NOMO-1 treated with DMSO at 0.1 percent for 48 hours (cell line): Measurements from ENCODE around the gene UBE2F.
"Not testable (repeated sequence)": the region's sequence is repeated elsewhere in the genome, so short reads cannot be mapped to it uniquely, and the experiment has no call there.

ENCODE experiments used
- DNase-seq: peaks from one replicate; lab custom pipeline; 2025; ENCODE audit not compliant: unreplicated experiment; lab: John Stamatoyannopoulos, UW

Gene UBE2F

GRCh38 chr2:237978058-237978712, 11.4 kb downstream of the UBE2F start:
- DNase-seq = no peak

GRCh38 chr2:237979331-237979730, 12.5 kb downstream of the UBE2F start:
- DNase-seq = no peak

- DNase-seq = no peak
Measured at GRCh38 chr2:237980087-237980486, 13.3 kb downstream of the UBE2F start.

GRCh38 chr2:237980751-237981150, 13.9 kb downstream of the UBE2F start:
- peak; percentile 85 for DNase-seq

- DNase-seq = not testable (repeated sequence)
Measured at GRCh38 chr2:237981621-237982020, 14.8 kb downstream of the UBE2F start.

- DNase-seq = no peak
Measured at GRCh38 chr2:237982039-237982725, 15.4 kb downstream of the UBE2F start.

GRCh38 chr2:237983922-237984321, 17.1 kb downstream of the UBE2F start:
- no peak for DNase-seq

- DNase-seq = no peak
Measured at GRCh38 chr2:237987268-237987667, 20.5 kb downstream of the UBE2F start.

GRCh38 chr2:237993701-237994100, 26.9 kb downstream of the UBE2F start:
- DNase-seq = no peak

GRCh38 chr2:237995036-237995435, 28.2 kb downstream of the UBE2F start:
- DNase-seq = no peak

GRCh38 chr2:237996021-237996593, 29.3 kb downstream of the UBE2F start:
- DNase-seq = no peak

- DNase-seq = no peak
Measured at GRCh38 chr2:237997521-237997920, 30.7 kb downstream of the UBE2F start.

GRCh38 chr2:237998530-237998929, 31.7 kb downstream of the UBE2F start:
- DNase-seq = no peak

GRCh38 chr2:238003234-238004031, 36.6 kb downstream of the UBE2F start:
- no peak for DNase-seq

- DNase-seq = no peak
Measured at GRCh38 chr2:238004077-238004830, 37.4 kb downstream of the UBE2F start.

GRCh38 chr2:238005528-238005927, 38.7 kb downstream of the UBE2F start:
- DNase-seq = no peak

GRCh38 chr2:238006510-238006909, 39.7 kb downstream of the UBE2F start:
- DNase-seq = no peak

- no peak for DNase-seq
Measured at GRCh38 chr2:238007924-238008323, 41.1 kb downstream of the UBE2F start.

- no peak for DNase-seq
Measured at GRCh38 chr2:238009563-238009962, 42.7 kb downstream of the UBE2F start.

- DNase-seq = no peak
Measured at GRCh38 chr2:238010572-238010971, 43.8 kb downstream of the UBE2F start.

- DNase-seq = no peak
Measured at GRCh38 chr2:238013806-238014205, 47.0 kb downstream of the UBE2F start.
